Hepatocyte (in vitro differentiated cells): ENCODE data around the gene NLGN4X. TPM values are rescaled to one million over a fixed set of nuclear protein-coding genes. Genes with fewer than 3 reads are reported as not detected.

Experiments used
- DNase-seq: peaks from one replicate; pipeline ENCODE4 v3.0.0-alpha.2; 2016; ENCODE audit warnings: low spot score
- H2AFZ ChIP-seq: fragments of 200-600 bp; sonication (generic); 2 replicates; pipeline ENCODE4 v1.6.0; 2016; ENCODE audit warnings: antibody characterized with exemption, mild to moderate bottlenecking
- H3K27ac ChIP-seq: fragments of 200-600 bp; sonication (generic); 2 replicates; pipeline ENCODE4 v1.5.1; 2016; ENCODE audit warnings: mild to moderate bottlenecking
- H3K27me3 ChIP-seq: fragments of 200-600 bp; sonication (generic); 2 replicates; pipeline ENCODE4 v1.6.1; 2016
- H3K36me3 ChIP-seq: fragments of 200-600 bp; sonication (generic); replicated peaks from 2 replicates; pipeline ENCODE4 v1.5.1; 2016; ENCODE audit warnings: low read depth; ENCODE audit not compliant: insufficient read depth
- H3K4me1 ChIP-seq: fragments of 200-600 bp; sonication (generic); 2 replicates; pipeline ENCODE4 v1.5.1; 2016; ENCODE audit warnings: mild to moderate bottlenecking, moderate library complexity; ENCODE audit not compliant: insufficient read depth
- H3K4me2 ChIP-seq: fragments of 200-600 bp; sonication (generic); 2 replicates; pipeline ENCODE4 v1.6.0; 2016
- H3K4me3 ChIP-seq: fragments of 200-600 bp; sonication (generic); 2 replicates; pipeline ENCODE4 v1.5.1; 2016; ENCODE audit warnings: mild to moderate bottlenecking
- H3K79me2 ChIP-seq: fragments of 200-600 bp; sonication (generic); 2 replicates; pipeline ENCODE4 v1.6.0; 2017; ENCODE audit warnings: mild to moderate bottlenecking
- H3K9me2 ChIP-seq: fragments of 200-600 bp; sonication (generic); replicated peaks from 2 replicates; pipeline ENCODE4 v1.6.0; 2017; ENCODE audit warnings: mild to moderate bottlenecking; ENCODE audit not compliant: insufficient read depth
- H3K9me3 ChIP-seq: fragments of 200-600 bp; sonication (generic); 2 replicates; pipeline ENCODE4 v1.5.1; 2016; ENCODE audit warnings: low read depth, mild to moderate bottlenecking
- H4K20me1 ChIP-seq: fragments of 200-600 bp; sonication (generic); 2 replicates; pipeline ENCODE4 v1.6.0; 2016; ENCODE audit warnings: mild to moderate bottlenecking; ENCODE audit not compliant: insufficient read depth, poor library complexity, severe bottlenecking
- CTCF ChIP-seq: fragments of 200-600 bp; sonication (generic); IDR thresholded peaks from 2 replicates; pipeline ENCODE4 v1.5.1; 2016; ENCODE audit warnings: antibody characterized with exemption, mild to moderate bottlenecking; ENCODE audit not compliant: poor library complexity
- EZH2 ChIP-seq: fragments of 200-600 bp; sonication (generic); IDR thresholded peaks from 2 replicates; pipeline ENCODE4 v1.6.1; 2016; ENCODE audit warnings: antibody characterized with exemption, mild to moderate bottlenecking, borderline replicate concordance
- EZH2phosphoT487 ChIP-seq: fragments of 200-600 bp; sonication (generic); IDR thresholded peaks from one replicate; pipeline ENCODE4 v1.6.1; 2018; ENCODE audit warnings: antibody characterized with exemption, mild to moderate bottlenecking, low read depth, moderate library complexity; ENCODE audit not compliant: unreplicated experiment, severe bottlenecking
- WGBS: methylation state at CpG from one replicate; pipeline ENCODE4 v1.1.6; 2016; ENCODE audit warnings: low lambda C conversion rate; ENCODE audit errors: missing lambda C conversion rate; 5-methylcytosine and 5-hydroxymethylcytosine counted together
- polyA plus RNA-seq: library from polyadenylated mRNA; unstranded; fragments of >200 nt; fragmentation: Nextera tagmentation; extraction: Ambion mirVana; gene quantifications from 2 replicates; pipeline ENCODE4 v1.2.1, GENCODE V29; 2016
- total RNA-seq: library from RNA; depleted of rRNA; stranded (reverse); fragments of >200 nt; gene quantifications from 2 replicates; pipeline ENCODE4 v1.2.3, GENCODE V29; 2014

Gene NLGN4X
- total and polyA plus RNA-seq, 2 experiments from 2014 or later, result 2.1 to 4.5 TPM

- no peak overlapping the region for H2AFZ ChIP-seq
- no peak for TF ChIP-seq EZH2
- TF ChIP-seq CTCF, result no peak
- TF ChIP-seq EZH2phosphoT487, result no peak
- no peaks in the 10 kb centered on the region for H3K9me2 ChIP-seq
- no peaks in the 10 kb centered on the region for H3K9me3 ChIP-seq
- H3K4me2 ChIP-seq, result no peak overlapping the region
- no peak overlapping the region for H3K27ac ChIP-seq
- H3K4me3 ChIP-seq, result no peak overlapping the region
- WGBS, result 64% methylated on average over 2 of the region's 2 CpGs
- H3K4me1 ChIP-seq, result no peaks in the 10 kb centered on the region
- H3K27me3 ChIP-seq, result no peaks in the 10 kb centered on the region
- no peaks in the 10 kb centered on the region for H3K79me2 ChIP-seq
- H3K36me3 ChIP-seq, result no peaks in the 10 kb centered on the region
- no peaks in the 10 kb centered on the region for H4K20me1 ChIP-seq
- DNase-seq, result no peak
These were observed 29.2 kb downstream of the NLGN4X start for GRCh38 chrX:6199486-6199885.

GRCh38 chrX:6187256-6187655 lies 41.4 kb downstream of the NLGN4X start:
- WGBS, result 95% methylated on average over 27 of the region's 28 CpGs
- Histone ChIP-seq H3K36me3 (no peaks in the 10 kb centered on the region), H3K4me2 (no peak overlapping the region), H4K20me1 (no peaks in the 10 kb centered on the region), H3K79me2 (no peaks in the 10 kb centered on the region), H3K4me3 (no peak overlapping the region), H2AFZ (no peak overlapping the region), H3K27me3 (no peaks in the 10 kb centered on the region), H3K4me1 (no peaks in the 10 kb centered on the region), H3K27ac (no peak overlapping the region), H3K9me3 (no peaks in the 10 kb centered on the region), H3K9me2 (no peaks in the 10 kb centered on the region)
- TF ChIP-seq EZH2 (no peak), EZH2phosphoT487 (no peak), CTCF (no peak)
- no peak for DNase-seq

GRCh38 chrX:6184900-6185515 lies 43.7 kb downstream of the NLGN4X start:
- Histone ChIP-seq H3K4me3 (no peak overlapping the region), H2AFZ (no peak overlapping the region), H3K9me3 (no peaks in the 10 kb centered on the region), H3K9me2 (no peaks in the 10 kb centered on the region), H3K27me3 (no peaks in the 10 kb centered on the region), H3K4me1 (no peaks in the 10 kb centered on the region), H3K79me2 (no peaks in the 10 kb centered on the region), H3K36me3 (no peaks in the 10 kb centered on the region), H4K20me1 (no peaks in the 10 kb centered on the region), H3K27ac (no peak overlapping the region), H3K4me2 (no peak overlapping the region)
- no peak for TF ChIP-seq EZH2
- TF ChIP-seq EZH2phosphoT487, result no peak
- TF ChIP-seq CTCF, result no peak
- DNase-seq, result no peak
- 60% methylated on average over 4 of the region's 4 CpGs for WGBS

GRCh38 chrX:6175914-6176313 lies 52.8 kb downstream of the NLGN4X start:
- H3K27ac ChIP-seq, result no peak overlapping the region
- H3K27me3 ChIP-seq, result no peaks in the 10 kb centered on the region
- no peaks in the 10 kb centered on the region for H3K36me3 ChIP-seq
- no peak for DNase-seq
- no peaks in the 10 kb centered on the region for H3K79me2 ChIP-seq
- no peak overlapping the region for H2AFZ ChIP-seq
- no peaks in the 10 kb centered on the region for H4K20me1 ChIP-seq
- no peaks in the 10 kb centered on the region for H3K4me1 ChIP-seq
- no peak overlapping the region for H3K4me3 ChIP-seq
- H3K4me2 ChIP-seq, result no peak overlapping the region
- H3K9me3 ChIP-seq, result no peaks in the 10 kb centered on the region
- 89% methylated on average over 3 of the region's 3 CpGs for WGBS
- no peak for TF ChIP-seq EZH2phosphoT487
- TF ChIP-seq EZH2, result no peak
- no peak for TF ChIP-seq CTCF
- no peaks in the 10 kb centered on the region for H3K9me2 ChIP-seq
